SK-N-SH treated with all-trans-retinoic acid at 6 μM for 48 hours (cell line): ENCODE results near the gene FAM171A1.

Source experiments
- ATAC-seq: fragments of 200-7000 bp; cut with Tn5 transposase; 3 replicates; pipeline ENCODE4 v1.9.1; 2020; ENCODE audit warnings: mild to moderate bottlenecking, moderate library complexity
- ARNTL ChIP-seq: fragments of 450-650 bp; formaldehyde crosslinking; IDR thresholded peaks from 2 replicates; pipeline ENCODE4 v1.5.0; 2020; ENCODE audit warnings: low read depth, mild to moderate bottlenecking, moderate library complexity, borderline replicate concordance
- BACH2 ChIP-seq: fragments of 250-450 bp; sonication (Bioruptor Pico); IDR thresholded peaks from 2 replicates; pipeline ENCODE4 v1.9.0; 2021; ENCODE audit warnings: mild to moderate bottlenecking, borderline replicate concordance
- CSDC2 ChIP-seq: fragments of 250-450 bp; sonication (Bioruptor Pico); IDR thresholded peaks from 2 replicates; pipeline ENCODE4 v1.5.0; 2020; ENCODE audit warnings: mild to moderate bottlenecking, moderate library complexity
- ESRRG ChIP-seq: fragments of 250-450 bp; sonication (Bioruptor Pico); IDR thresholded peaks from 2 replicates; pipeline ENCODE4 v1.6.1; 2021; ENCODE audit warnings: mild to moderate bottlenecking
- GLIS3 ChIP-seq: fragments of 250-450 bp; sonication (Bioruptor Pico); IDR thresholded peaks from 2 replicates; pipeline ENCODE4 v1.5.0; 2020; ENCODE audit warnings: mild to moderate bottlenecking, moderate library complexity
- ISL1 ChIP-seq: fragments of 250-450 bp; sonication (Bioruptor Pico); IDR thresholded peaks from 2 replicates; pipeline ENCODE4 v2.1.2; 2022; ENCODE audit warnings: mild to moderate bottlenecking, moderate library complexity
- OSR1 ChIP-seq: fragments of 250-450 bp; sonication (Bioruptor Pico); IDR thresholded peaks from 2 replicates; pipeline ENCODE4 v1.8.0; 2022; ENCODE audit warnings: moderate library complexity, mild to moderate bottlenecking, inconsistent platforms
- PATZ1 ChIP-seq: fragments of 250-450 bp; sonication (Bioruptor Pico); IDR thresholded peaks from 2 replicates; pipeline ENCODE4 v1.8.0; 2020; ENCODE audit warnings: mild to moderate bottlenecking, moderate library complexity, borderline replicate concordance
- PPARA ChIP-seq: fragments of 250-450 bp; sonication (Bioruptor Pico); IDR thresholded peaks from 2 replicates; pipeline ENCODE4 v1.5.0; 2020; ENCODE audit warnings: mild to moderate bottlenecking, borderline replicate concordance
- RARB ChIP-seq: fragments of 250-450 bp; sonication (Bioruptor Pico); IDR thresholded peaks from 2 replicates; pipeline ENCODE4 v1.8.0; 2021; ENCODE audit warnings: mild to moderate bottlenecking, moderate library complexity
- SNAI2 ChIP-seq: fragments of 250-450 bp; sonication (Bioruptor Pico); IDR thresholded peaks from 2 replicates; pipeline ENCODE4 v1.5.0; 2020; ENCODE audit warnings: mild to moderate bottlenecking, moderate library complexity
- TCF4 ChIP-seq: fragments of 250-450 bp; sonication (Bioruptor Pico); IDR thresholded peaks from 2 replicates; pipeline ENCODE4 v1.8.0; 2021; ENCODE audit warnings: mild to moderate bottlenecking, moderate library complexity, borderline replicate concordance
- TOX ChIP-seq: fragments of 250-450 bp; sonication (Bioruptor Pico); IDR thresholded peaks from 2 replicates; pipeline ENCODE4 v1.8.0; 2021; ENCODE audit warnings: mild to moderate bottlenecking, moderate library complexity, borderline replicate concordance
- ZC3H10 ChIP-seq: fragments of 250-450 bp; sonication (Bioruptor Pico); IDR thresholded peaks from 2 replicates; pipeline ENCODE4 v1.5.1; 2021; ENCODE audit warnings: mild to moderate bottlenecking, moderate library complexity
- ZFP3 ChIP-seq: fragments of 250-450 bp; sonication (Bioruptor Pico); IDR thresholded peaks from 2 replicates; pipeline ENCODE4 v1.5.0; 2020; ENCODE audit warnings: mild to moderate bottlenecking, moderate library complexity
- ZFP30 ChIP-seq: fragments of 450-650 bp; formaldehyde crosslinking; IDR thresholded peaks from 2 replicates; pipeline ENCODE4 v1.5.0; 2022; ENCODE audit warnings: mild to moderate bottlenecking, moderate library complexity
- ZNF565 ChIP-seq: fragments of 450-650 bp; formaldehyde crosslinking; conservative IDR thresholded peaks from 2 replicates; pipeline ENCODE4 v1.5.0; 2020; ENCODE audit warnings: low read depth, mild to moderate bottlenecking, moderate library complexity
- ZNF70 ChIP-seq: fragments of 450-650 bp; formaldehyde crosslinking; IDR thresholded peaks from 2 replicates; pipeline ENCODE4 v1.5.0; 2020; ENCODE audit warnings: mild to moderate bottlenecking, moderate library complexity
- ZNF8 ChIP-seq: fragments of 450-650 bp; formaldehyde crosslinking; IDR thresholded peaks from 2 replicates; pipeline ENCODE4 v1.5.0; 2020; ENCODE audit warnings: mild to moderate bottlenecking, moderate library complexity
- TF ChIP-seq, protein P1 (sequence below): fragments of 250-450 bp; sonication (Bioruptor Pico); IDR thresholded peaks from 2 replicates; pipeline ENCODE4 v1.5.1; 2020; ENCODE audit warnings: low read depth, mild to moderate bottlenecking, moderate library complexity
- TF ChIP-seq, protein P2 (sequence below): fragments of 250-450 bp; sonication (Bioruptor Pico); IDR thresholded peaks from 2 replicates; pipeline ENCODE4 v1.8.0; 2021; ENCODE audit warnings: low read depth, mild to moderate bottlenecking, moderate library complexity, borderline replicate concordance
- TF ChIP-seq, protein P3 (sequence below): fragments of 250-450 bp; sonication (Bioruptor Pico); IDR thresholded peaks from 2 replicates; pipeline ENCODE4 v1.5.0; 2020; ENCODE audit warnings: mild to moderate bottlenecking, moderate library complexity
- TF ChIP-seq, protein P4 (sequence below): fragments of 250-450 bp; sonication (Bioruptor Pico); IDR thresholded peaks from 2 replicates; pipeline ENCODE4 v1.5.1; 2021; ENCODE audit warnings: mild to moderate bottlenecking, moderate library complexity

Gene FAM171A1

DNA sequence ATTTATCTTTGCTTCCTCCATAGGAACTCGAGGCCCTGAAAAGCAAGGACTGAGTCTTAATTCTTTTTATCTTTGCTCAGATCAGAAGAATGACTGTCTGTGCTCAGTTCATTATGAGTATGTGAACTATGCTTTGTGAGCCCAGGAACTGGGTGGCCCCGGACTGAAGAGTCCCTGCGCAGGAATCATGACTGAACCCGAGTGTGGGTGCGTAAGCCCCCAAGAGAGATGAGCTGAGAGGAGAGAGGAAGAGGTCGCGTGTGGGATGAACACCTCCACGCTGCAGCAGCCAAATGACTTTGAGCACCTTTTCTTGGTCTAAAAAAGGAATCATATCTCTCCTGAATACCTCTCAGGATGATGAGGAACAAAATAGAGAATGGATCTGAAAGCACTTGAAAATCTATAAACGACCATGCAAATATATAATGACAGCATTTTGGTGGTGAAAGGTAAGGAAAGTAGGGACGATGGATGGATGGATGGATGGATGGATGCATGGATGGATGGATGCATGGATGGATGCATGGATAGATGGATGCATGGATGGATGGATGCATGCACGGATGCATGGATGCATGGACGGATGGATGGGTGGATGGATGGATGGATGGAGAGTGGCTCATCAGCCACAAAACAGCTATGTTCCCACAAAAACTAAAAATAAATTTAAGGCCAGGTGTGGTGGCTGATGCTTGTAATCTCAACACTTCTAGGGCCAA, 19.8 kb downstream of the FAM171A1 start:
- TF ChIP-seq ZNF565 (CRISPR knock-in tag) (no peak), ZFP3 (no peak), PPARA (no peak), CSDC2 (no peak), ZNF70 (no peak), OSR1 (CRISPR knock-in tag) (no peak), GLIS3 (CRISPR knock-in tag) (no peak), TCF4 (CRISPR knock-in tag) (no peak)
- TF ChIP-seq, protein P1, sequence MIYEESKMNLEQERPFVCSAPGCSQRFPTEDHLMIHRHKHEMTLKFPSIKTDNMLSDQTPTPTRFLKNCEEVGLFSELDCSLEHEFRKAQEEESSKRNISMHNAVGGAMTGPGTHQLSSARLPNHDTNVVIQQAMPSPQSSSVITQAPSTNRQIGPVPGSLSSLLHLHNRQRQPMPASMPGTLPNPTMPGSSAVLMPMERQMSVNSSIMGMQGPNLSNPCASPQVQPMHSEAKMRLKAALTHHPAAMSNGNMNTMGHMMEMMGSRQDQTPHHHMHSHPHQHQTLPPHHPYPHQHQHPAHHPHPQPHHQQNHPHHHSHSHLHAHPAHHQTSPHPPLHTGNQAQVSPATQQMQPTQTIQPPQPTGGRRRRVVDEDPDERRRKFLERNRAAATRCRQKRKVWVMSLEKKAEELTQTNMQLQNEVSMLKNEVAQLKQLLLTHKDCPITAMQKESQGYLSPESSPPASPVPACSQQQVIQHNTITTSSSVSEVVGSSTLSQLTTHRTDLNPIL (CRISPR knock-in tag), result no peak
- ATAC-seq, result no peak

DNA sequence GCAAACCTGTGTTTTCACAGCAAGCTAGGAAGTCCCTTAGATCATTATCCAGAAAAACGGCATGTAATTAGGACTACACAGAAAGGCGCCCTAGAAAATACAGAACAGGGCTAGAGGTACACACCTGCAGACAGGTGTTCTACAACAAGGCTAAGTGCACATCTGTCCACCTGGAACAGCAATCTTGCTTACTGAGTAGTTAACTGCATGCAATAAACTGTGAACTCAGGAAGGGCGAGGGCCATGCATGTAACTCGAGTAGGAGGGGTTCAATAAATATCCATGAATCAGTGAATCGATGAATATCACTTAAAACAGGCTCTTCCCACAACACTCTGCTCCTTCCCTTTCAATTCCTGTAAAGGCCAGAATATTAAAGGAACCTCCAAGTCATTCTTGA, 22.0 kb downstream of the FAM171A1 start:
- TF ChIP-seq RARB (CRISPR knock-in tag), result no peak
- TF ChIP-seq SNAI2, result no peak
- TF ChIP-seq TOX (CRISPR knock-in tag), result no peak
- TF ChIP-seq, protein P2, sequence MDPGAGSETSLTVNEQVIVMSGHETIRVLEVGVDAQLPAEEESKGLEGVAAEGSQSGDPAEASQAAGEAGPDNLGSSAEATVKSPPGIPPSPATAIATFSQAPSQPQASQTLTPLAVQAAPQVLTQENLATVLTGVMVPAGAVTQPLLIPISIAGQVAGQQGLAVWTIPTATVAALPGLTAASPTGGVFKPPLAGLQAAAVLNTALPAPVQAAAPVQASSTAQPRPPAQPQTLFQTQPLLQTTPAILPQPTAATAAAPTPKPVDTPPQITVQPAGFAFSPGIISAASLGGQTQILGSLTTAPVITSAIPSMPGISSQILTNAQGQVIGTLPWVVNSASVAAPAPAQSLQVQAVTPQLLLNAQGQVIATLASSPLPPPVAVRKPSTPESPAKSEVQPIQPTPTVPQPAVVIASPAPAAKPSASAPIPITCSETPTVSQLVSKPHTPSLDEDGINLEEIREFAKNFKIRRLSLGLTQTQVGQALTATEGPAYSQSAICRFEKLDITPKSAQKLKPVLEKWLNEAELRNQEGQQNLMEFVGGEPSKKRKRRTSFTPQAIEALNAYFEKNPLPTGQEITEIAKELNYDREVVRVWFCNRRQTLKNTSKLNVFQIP (CRISPR knock-in tag), result no peak
- TF ChIP-seq TCF4 (CRISPR knock-in tag), result no peak
- no peak for TF ChIP-seq CSDC2
- TF ChIP-seq ZNF565 (CRISPR knock-in tag), result no peak
- TF ChIP-seq ARNTL (CRISPR knock-in tag), result no peak
- no peak for TF ChIP-seq ZFP30 (CRISPR knock-in tag)
- TF ChIP-seq PATZ1 (CRISPR knock-in tag), result no peak
- TF ChIP-seq ZC3H10 (CRISPR knock-in tag), result no peak
- no peak for TF ChIP-seq ZNF8 (CRISPR knock-in tag)
- TF ChIP-seq, protein P1 (CRISPR knock-in tag), result no peak
- no peak for TF ChIP-seq BACH2 (CRISPR knock-in tag)
- TF ChIP-seq, protein P3, sequence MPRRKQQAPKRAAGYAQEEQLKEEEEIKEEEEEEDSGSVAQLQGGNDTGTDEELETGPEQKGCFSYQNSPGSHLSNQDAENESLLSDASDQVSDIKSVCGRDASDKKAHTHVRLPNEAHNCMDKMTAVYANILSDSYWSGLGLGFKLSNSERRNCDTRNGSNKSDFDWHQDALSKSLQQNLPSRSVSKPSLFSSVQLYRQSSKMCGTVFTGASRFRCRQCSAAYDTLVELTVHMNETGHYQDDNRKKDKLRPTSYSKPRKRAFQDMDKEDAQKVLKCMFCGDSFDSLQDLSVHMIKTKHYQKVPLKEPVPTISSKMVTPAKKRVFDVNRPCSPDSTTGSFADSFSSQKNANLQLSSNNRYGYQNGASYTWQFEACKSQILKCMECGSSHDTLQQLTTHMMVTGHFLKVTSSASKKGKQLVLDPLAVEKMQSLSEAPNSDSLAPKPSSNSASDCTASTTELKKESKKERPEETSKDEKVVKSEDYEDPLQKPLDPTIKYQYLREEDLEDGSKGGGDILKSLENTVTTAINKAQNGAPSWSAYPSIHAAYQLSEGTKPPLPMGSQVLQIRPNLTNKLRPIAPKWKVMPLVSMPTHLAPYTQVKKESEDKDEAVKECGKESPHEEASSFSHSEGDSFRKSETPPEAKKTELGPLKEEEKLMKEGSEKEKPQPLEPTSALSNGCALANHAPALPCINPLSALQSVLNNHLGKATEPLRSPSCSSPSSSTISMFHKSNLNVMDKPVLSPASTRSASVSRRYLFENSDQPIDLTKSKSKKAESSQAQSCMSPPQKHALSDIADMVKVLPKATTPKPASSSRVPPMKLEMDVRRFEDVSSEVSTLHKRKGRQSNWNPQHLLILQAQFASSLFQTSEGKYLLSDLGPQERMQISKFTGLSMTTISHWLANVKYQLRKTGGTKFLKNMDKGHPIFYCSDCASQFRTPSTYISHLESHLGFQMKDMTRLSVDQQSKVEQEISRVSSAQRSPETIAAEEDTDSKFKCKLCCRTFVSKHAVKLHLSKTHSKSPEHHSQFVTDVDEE (CRISPR knock-in tag), result no peak
- no peak for TF ChIP-seq GLIS3 (CRISPR knock-in tag)
- TF ChIP-seq ZNF70, result no peak
- no peak for TF ChIP-seq ZFP3
- TF ChIP-seq ISL1, result no peak
- ATAC-seq, result no peak

DNA sequence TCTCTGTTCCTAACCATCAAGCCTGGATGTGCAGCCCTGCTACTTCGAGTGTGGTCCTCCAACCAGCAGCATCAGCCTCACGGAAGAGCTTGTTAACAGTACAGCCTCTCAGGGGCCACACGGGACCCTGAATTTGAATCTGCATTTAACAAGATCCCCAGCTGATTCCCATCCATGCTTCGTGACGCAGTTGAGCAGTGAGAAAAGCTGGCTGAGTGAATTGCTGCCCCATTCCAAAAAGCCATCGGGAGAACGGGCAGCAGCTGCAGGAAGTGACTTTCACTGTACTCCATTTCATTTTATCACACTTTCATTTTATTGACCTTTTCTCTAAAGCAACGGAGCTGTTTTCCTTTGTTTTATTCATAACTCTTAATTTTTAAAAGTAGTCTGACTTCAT, 22.5 kb downstream of the FAM171A1 start:
- TF ChIP-seq OSR1 (CRISPR knock-in tag) (no peak), GLIS3 (CRISPR knock-in tag) (no peak), CSDC2 (no peak), ZNF565 (CRISPR knock-in tag) (no peak), TCF4 (CRISPR knock-in tag) (no peak), ZFP30 (CRISPR knock-in tag) (no peak), TOX (CRISPR knock-in tag) (no peak), RARB (CRISPR knock-in tag) (no peak), ZNF70 (no peak), ISL1 (no peak), PPARA (no peak), ZNF8 (CRISPR knock-in tag) (no peak), ZC3H10 (CRISPR knock-in tag) (no peak), PATZ1 (CRISPR knock-in tag) (no peak), ESRRG (no peak), ZFP3 (no peak), BACH2 (CRISPR knock-in tag) (no peak), SNAI2 (no peak)
- TF ChIP-seq, protein P4, sequence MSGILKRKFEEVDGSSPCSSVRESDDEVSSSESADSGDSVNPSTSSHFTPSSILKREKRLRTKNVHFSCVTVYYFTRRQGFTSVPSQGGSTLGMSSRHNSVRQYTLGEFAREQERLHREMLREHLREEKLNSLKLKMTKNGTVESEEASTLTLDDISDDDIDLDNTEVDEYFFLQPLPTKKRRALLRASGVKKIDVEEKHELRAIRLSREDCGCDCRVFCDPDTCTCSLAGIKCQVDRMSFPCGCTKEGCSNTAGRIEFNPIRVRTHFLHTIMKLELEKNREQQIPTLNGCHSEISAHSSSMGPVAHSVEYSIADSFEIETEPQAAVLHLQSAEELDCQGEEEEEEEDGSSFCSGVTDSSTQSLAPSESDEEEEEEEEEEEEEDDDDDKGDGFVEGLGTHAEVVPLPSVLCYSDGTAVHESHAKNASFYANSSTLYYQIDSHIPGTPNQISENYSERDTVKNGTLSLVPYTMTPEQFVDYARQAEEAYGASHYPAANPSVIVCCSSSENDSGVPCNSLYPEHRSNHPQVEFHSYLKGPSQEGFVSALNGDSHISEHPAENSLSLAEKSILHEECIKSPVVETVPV (CRISPR knock-in tag), result no peak
- no peak for ATAC-seq
